Transverse colon (tissue), 4 donors: Measurements from ENCODE around the gene C1QL4.

Source experiments
- POLR2A ChIP-seq: fragments of 450-650 bp; IDR thresholded peaks from one replicate; pipeline ENCODE4 v1.6.1; 2016; ENCODE audit warnings: antibody characterized with exemption, mild to moderate bottlenecking, moderate library complexity
- POLR2AphosphoS5 ChIP-seq, 3 donors: sonication (generic); formaldehyde crosslinking; IDR thresholded peaks; one replicate each; pipeline ENCODE4 v1.6.1; 2016; ENCODE audit warnings: antibody characterized with exemption in 3 of 3
- TF ChIP-seq, protein P1 (sequence below), 5 experiments: fragments of 200-600 bp in 3 of 5; fragments of 450-650 bp in 2 of 5; sonication (generic) in 3 of 5; IDR thresholded peaks; 1 replicate in 2 of 5; 2 replicates in 3 of 5; pipeline ENCODE4 v1.5.1; 2016 to 2017; ENCODE audit warnings: antibody characterized with exemption in 5 of 5, inconsistent platforms in 3 of 5, mild to moderate bottlenecking in 2 of 5, moderate library complexity in 1 of 5

GRCh38 chr12:49342914-49343731 lies 6.1 kb upstream of the C1QL4 start:
- TF ChIP-seq, protein P1, sequence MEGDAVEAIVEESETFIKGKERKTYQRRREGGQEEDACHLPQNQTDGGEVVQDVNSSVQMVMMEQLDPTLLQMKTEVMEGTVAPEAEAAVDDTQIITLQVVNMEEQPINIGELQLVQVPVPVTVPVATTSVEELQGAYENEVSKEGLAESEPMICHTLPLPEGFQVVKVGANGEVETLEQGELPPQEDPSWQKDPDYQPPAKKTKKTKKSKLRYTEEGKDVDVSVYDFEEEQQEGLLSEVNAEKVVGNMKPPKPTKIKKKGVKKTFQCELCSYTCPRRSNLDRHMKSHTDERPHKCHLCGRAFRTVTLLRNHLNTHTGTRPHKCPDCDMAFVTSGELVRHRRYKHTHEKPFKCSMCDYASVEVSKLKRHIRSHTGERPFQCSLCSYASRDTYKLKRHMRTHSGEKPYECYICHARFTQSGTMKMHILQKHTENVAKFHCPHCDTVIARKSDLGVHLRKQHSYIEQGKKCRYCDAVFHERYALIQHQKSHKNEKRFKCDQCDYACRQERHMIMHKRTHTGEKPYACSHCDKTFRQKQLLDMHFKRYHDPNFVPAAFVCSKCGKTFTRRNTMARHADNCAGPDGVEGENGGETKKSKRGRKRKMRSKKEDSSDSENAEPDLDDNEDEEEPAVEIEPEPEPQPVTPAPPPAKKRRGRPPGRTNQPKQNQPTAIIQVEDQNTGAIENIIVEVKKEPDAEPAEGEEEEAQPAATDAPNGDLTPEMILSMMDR (IDR thresholded peaks at IDR 0.05), result no peak
- no peak for TF ChIP-seq POLR2A
- TF ChIP-seq POLR2AphosphoS5 (IDR thresholded peaks at IDR 0.05), result no peak
